ENCODE results near the gene FXYD7.
A peak's percentile ranks its signal among the peaks of the same experiment; 100 is the strongest.
"Not testable (repeated sequence)": the region's sequence is repeated elsewhere in the genome, so short reads cannot be mapped to it uniquely, and the experiment has no call there.

FXYD7 gene, protein sequence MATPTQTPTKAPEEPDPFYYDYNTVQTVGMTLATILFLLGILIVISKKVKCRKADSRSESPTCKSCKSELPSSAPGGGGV

GRCh38 chr19:35143231-35143715, at the start of gene FXYD7:
TSS of gene FXYD7 (plus strand) at chr19:35143255. CDS start at chr19:35143334, 79 bp downstream.
- no peak for DNase-seq (ENCODE audit: low read depth)

GRCh38 chr19:35093430-35093829, 49.6 kb upstream of the FXYD7 start:
- no peak for DNase-seq (ENCODE audit: low read depth)

GRCh38 chr19:35093941-35094647, 49.0 kb upstream of the FXYD7 start:
- no peak for DNase-seq (ENCODE audit: low read depth)

GRCh38 chr19:35094656-35095055, 48.4 kb upstream of the FXYD7 start:
- DNase-seq (ENCODE audit: low read depth) = no peak

DNA sequence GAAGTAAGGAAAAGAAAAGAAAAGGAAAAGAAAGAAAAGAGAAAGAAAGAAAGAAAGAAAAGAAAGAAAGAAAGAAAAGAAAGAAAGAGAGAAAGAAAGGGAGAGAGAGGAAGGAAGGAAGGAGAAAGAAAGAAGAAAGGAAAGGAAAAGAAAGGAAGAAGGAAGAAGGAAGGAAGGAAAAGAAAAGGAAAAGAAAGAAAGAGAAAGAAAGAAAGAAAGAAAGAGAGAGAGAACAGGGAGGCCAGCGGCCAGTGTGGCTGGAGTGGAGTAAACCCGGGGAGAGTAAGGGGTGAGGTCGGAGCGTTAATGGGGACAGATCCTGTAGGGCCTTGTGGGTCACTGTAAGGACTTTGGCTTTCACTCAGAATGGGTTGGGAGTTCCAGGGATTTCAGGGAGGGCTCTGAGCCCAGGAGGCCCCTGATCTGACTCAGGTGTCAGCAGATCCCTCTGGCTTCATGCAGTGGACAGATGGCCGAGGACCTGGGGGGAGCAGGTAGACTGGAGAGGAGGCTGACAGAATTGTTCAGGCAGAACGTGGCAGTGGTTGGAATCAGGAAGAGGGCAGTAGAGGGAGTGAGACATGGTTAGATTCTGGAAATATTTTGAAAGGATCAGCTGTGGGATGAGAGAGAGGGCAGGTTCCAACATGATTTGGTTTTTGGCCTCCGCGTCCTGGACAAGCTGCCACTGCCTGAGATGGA, 47.2 kb upstream of the FXYD7 start:
- DNase-seq (ENCODE audit: low read depth) = no peak

- no peak for DNase-seq (ENCODE audit: low read depth)
These were observed 44.5 kb upstream of the FXYD7 start for GRCh38 chr19:35098413-35099049.

DNA sequence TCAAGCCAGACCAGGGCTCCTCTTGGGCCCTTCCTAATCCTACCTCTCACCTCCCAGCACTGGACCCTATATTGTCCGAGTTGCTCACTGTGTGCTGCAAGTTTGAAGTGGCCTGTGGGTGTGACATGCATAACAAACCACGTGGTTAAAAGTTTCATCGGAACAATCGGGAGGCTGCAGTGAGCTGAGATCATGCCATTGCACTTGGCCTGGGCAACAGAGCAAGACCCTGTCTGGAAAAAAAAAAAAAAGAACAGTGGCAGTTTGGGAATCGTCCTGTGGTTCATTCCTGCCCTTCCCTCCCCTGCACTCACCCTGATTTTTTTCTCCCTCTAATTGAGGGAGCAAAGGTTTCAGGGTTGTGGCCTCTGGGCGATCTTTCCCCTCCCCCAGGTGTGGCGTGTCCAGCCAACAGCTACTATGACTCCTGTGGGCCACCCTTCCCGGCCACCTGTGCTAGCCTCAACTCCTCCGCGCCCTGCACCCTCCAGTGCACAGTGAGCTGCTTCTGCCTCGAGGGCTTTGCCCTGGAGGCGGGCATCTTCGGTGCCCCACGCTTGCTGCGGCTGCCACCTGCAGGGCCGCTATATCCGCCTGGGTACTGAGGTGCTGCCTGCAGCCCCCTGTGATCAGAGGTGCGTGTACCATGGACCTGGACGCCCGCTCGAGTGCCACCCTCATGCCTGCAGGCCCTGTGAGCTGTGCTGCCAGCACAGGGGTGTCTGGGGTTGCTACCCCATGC, 43.7 kb upstream of the FXYD7 start:
- no peak for DNase-seq (ENCODE audit: low read depth)

- DNase-seq (ENCODE audit: low read depth) = no peak
These were observed 43.2 kb upstream of the FXYD7 start for GRCh38 chr19:35099897-35100275.

GRCh38 chr19:35100588-35101533, 42.2 kb upstream of the FXYD7 start:
- no peak for DNase-seq (ENCODE audit: low read depth)

GRCh38 chr19:35101949-35102348, 41.1 kb upstream of the FXYD7 start:
- DNase-seq (ENCODE audit: low read depth) = not testable (repeated sequence)

- not testable (repeated sequence) for DNase-seq (ENCODE audit: low read depth)
These were observed 39.4 kb upstream of the FXYD7 start for GRCh38 chr19:35103614-35104013.

- no peak for DNase-seq (ENCODE audit: low read depth)
These were observed 38.7 kb upstream of the FXYD7 start for GRCh38 chr19:35104361-35104760.

DNA sequence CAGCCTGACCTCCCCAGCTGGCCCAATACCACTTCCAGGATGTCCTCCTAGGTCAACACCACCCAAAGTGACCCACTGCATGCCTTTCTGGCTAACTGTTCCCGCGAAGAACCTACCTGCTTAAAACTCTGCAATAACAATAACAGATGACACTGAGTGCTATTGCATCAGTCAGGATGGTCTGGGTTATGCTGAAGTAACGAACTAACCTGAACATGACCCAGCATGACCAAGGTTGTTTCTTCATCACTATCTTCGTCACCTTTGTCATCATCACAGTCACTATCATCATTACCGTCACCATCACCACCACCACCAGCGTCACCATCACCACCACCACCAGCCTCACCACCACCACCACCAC, 38.0 kb upstream of the FXYD7 start:
- DNase-seq (ENCODE audit: low read depth) = no peak

GRCh38 chr19:35105411-35106290, 37.4 kb upstream of the FXYD7 start:
- no peak for DNase-seq (ENCODE audit: low read depth)

DNA sequence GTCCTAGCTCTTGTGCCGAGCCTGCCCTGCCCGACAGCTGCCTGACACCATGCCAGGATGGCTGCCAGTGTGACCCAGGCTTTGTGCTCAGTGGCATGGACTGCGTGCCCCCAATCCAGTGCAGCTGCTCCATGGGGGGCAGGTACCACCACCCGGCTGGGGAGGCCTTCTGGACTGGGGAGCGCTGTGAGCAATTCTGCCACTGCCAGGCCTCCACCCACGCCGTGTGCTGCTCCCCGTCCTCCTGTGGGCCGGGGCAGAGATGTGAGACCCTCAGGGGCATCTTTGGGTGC, 36.8 kb upstream of the FXYD7 start:
- DNase-seq (ENCODE audit: low read depth) = no peak

GRCh38 chr19:35106898-35107541, 36.0 kb upstream of the FXYD7 start:
- DNase-seq (ENCODE audit: low read depth) = no peak

DNA sequence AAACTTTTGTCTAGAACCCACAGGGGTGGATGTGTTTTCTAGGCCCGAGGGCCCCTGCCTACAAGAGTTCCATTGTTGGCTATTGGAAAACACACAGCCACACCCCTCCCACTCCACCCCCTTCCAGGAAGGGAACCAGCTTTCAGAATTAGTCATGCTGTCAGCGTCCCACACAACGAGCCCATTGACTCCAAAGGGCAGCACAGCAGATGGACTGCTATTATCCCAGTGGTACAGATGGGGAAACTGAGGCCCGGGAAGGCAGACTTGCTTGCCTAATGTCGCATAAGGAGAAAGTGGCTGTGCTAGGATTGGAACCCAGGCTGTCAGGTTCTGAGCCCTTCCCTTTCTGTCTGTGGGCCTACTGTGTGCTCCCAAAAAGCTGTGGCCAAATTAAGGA, 35.5 kb upstream of the FXYD7 start:
- peak; percentile 34 for DNase-seq (ENCODE audit: low read depth)

DNA sequence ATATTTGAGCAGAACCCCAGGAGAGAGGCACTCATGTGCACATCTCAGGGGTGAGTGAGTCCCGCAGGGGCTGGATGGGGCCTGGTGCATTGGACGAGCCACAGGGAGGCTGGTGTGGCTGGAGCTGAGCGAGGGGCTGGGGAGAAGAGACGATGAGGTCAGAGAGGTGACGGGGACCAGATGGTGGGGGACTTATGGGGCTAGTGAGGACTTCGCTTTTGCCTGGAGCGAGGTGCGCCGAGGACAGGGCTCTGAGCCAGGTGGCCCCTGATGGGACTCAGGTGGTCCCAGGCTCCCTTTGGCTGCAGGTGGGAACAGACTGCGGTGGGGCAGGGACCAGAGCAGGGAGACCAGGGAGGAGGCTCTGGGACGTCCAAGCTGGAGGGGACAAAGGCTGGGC, 34.3 kb upstream of the FXYD7 start:
- DNase-seq (ENCODE audit: low read depth) = no peak

DNA sequence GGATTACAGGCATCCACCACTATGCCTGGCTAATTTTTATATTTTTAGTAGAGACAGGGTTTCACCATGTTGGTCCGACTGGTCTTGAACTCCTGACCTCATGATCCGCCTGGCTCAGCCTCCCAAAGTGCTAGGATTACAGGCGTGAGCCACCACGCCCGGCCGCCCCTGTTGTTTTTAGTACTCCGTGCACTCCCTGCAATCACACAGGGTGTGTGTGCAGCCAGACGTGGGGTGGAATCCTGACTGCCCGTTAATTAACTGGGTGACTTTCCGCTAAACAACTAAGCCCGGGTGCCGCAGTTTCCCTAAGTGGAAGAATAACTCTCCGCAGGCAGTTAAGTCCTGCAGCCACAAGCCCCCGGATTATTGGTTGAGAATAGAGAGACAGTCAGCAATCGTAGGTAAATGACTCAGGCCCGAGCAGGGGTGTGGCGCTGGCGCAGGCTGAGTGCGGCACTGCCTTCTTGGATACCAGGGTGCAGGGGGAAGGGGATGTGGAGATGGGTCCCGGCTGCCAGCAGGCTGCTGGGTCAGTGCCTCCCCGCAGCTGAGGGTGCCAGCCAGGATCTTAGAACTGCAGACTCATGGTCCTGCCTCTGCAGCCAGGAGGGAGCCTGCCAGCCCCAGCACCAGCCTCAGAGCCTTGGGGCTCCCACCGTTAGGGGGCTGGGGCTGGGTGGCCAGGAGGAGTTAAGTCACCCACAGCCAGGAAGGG, 33.5 kb upstream of the FXYD7 start:
- DNase-seq (ENCODE audit: low read depth) = no peak
